ENCODE measurements around the gene CCDC187.

DNA sequence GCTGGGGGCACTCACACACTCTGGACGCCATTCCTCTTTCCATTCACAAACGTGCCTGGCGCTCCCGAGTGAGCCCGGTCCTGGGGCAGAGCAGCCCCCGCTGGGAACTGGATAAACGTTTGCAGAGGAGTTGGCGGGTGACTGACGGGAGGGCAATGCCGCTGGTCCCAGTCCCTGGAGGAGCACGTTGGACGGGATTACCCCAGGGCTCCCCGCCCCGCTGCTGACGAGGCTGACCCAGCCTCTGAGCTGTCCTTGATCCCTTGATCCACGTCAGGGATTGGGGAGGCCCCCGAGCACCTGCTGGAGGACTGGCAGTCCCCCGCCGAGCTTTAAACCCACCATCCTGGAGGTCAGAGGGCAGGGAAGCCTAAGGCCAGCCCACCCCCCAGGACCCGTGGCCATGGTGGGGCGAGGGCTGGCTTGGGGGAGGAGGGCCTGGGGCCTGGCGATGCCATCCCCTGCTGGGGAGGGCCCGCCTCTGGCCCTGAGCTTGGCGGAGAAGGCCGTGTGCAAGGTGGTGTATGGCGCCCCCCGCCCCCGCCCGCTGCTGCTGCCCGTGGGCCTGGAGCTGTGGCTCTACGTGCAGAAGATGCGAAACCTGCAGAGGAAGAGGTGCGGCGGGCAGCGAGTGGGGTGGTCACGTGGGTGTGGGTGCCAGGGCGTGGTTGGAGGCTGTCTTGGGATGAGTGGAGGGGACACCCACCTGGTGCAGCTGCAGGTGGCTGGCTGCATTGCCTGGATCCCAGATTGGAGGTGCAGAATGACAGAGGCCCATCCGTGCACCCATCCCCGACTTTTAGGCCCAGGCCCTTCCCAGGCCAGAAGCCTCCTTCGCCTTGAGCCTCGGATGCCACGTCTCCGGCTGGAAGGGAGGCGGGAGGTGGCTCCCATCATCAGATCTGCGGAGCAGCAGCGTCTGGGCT lies 27.9 kb upstream of the CCDC187 start:
- no peak for TF ChIP-seq ZNF24 (IDR thresholded peaks at IDR 0.05)
- no peak for TF ChIP-seq ZNF550 (CRISPR knock-in tag; IDR thresholded peaks at IDR 0.05; ENCODE audit: borderline replicate concordance)
- TF ChIP-seq ARNT2 (CRISPR knock-in tag; IDR thresholded peaks at IDR 0.05; ENCODE audit: low read depth): no peak
- TF ChIP-seq ONECUT2 (CRISPR knock-in tag; IDR thresholded peaks at IDR 0.05): no peak
